ENCODE data around the gene SLC7A1.

DNA sequence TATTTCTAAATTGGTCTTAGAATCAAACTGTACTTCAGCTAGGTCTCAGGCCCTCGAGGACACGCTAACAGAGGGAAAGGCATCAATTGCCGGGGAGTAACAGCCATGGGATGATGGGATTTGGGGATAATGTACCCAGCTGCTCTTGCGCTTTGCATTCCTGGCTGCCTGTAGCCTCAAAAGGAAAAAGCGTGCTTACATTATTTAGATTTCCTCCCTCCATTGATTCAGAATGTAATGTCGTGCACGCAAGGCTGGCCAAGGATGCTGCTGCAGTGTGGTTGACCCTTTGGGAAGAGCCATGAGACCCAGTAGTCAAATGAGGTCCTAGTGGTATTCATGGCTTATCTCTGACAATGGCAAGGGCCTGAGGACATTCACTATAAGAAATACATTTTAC lies 95.1 kb downstream of the SLC7A1 start:
- TF ChIP-seq POLR2AphosphoS5 (IDR thresholded peaks at IDR 0.05; ENCODE audit: insufficient read depth, low read depth, low read length) (no peak), POLR2A (IDR thresholded peaks at IDR 0.05; ENCODE audit: low read depth, low read length) (no peak), EZH2 (IDR thresholded peaks at IDR 0.05; ENCODE audit: borderline replicate concordance, low read depth, low read length, severe bottlenecking) (no peak), MYC (IDR thresholded peaks at IDR 0.05; ENCODE audit: low read depth, low read length) (no peak)
- TF ChIP-seq, protein P1, sequence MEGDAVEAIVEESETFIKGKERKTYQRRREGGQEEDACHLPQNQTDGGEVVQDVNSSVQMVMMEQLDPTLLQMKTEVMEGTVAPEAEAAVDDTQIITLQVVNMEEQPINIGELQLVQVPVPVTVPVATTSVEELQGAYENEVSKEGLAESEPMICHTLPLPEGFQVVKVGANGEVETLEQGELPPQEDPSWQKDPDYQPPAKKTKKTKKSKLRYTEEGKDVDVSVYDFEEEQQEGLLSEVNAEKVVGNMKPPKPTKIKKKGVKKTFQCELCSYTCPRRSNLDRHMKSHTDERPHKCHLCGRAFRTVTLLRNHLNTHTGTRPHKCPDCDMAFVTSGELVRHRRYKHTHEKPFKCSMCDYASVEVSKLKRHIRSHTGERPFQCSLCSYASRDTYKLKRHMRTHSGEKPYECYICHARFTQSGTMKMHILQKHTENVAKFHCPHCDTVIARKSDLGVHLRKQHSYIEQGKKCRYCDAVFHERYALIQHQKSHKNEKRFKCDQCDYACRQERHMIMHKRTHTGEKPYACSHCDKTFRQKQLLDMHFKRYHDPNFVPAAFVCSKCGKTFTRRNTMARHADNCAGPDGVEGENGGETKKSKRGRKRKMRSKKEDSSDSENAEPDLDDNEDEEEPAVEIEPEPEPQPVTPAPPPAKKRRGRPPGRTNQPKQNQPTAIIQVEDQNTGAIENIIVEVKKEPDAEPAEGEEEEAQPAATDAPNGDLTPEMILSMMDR (IDR thresholded peaks at IDR 0.05; ENCODE audit: extremely low read depth in 1 of 2, insufficient read depth in 1 of 2, low read depth in 1 of 2, low read length in 2 of 2) = no peak
- TF ChIP-seq, protein P2, sequence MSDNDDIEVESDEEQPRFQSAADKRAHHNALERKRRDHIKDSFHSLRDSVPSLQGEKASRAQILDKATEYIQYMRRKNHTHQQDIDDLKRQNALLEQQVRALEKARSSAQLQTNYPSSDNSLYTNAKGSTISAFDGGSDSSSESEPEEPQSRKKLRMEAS (IDR thresholded peaks at IDR 0.05; ENCODE audit: insufficient read depth, insufficient read length) = no peak

Data from endothelial cell of umbilical vein (primary cell).